DMS79 treated with DMSO at 0.1 percent for 48 hours (cell line): ENCODE data around the gene SOX6.
"Not testable (repeated sequence)": the region's sequence is repeated elsewhere in the genome, so short reads cannot be mapped to it uniquely, and the experiment has no call there.

ENCODE experiments used
- DNase-seq: peaks from one replicate; lab custom pipeline; 2025; lab: John Stamatoyannopoulos, UW

Gene SOX6

GRCh38 chr11:16096336-16096735, 260.0 kb downstream of the SOX6 start:
- no peak for DNase-seq

- DNase-seq: no peak
Measured at GRCh38 chr11:16095756-16096155, 260.6 kb downstream of the SOX6 start.

GRCh38 chr11:16093889-16094653, 262.3 kb downstream of the SOX6 start:
- DNase-seq: no peak

- no peak for DNase-seq
Measured at GRCh38 chr11:16091862-16092261, 264.5 kb downstream of the SOX6 start.

GRCh38 chr11:16089481-16089880, 266.9 kb downstream of the SOX6 start:
- DNase-seq: no peak

GRCh38 chr11:16088774-16089173, 267.6 kb downstream of the SOX6 start:
- no peak for DNase-seq

GRCh38 chr11:16087886-16088285, 268.5 kb downstream of the SOX6 start:
- DNase-seq: no peak

GRCh38 chr11:16086229-16086819, 270.0 kb downstream of the SOX6 start:
- DNase-seq: no peak

- DNase-seq: no peak
Measured at GRCh38 chr11:16082095-16083055, 274.0 kb downstream of the SOX6 start.

GRCh38 chr11:16081382-16082094, 274.8 kb downstream of the SOX6 start:
- no peak for DNase-seq

GRCh38 chr11:16080688-16081381, 275.5 kb downstream of the SOX6 start:
- no peak for DNase-seq

- DNase-seq: no peak
Measured at GRCh38 chr11:16078936-16079335, 277.4 kb downstream of the SOX6 start.

GRCh38 chr11:16070573-16070972, 285.8 kb downstream of the SOX6 start:
- no peak for DNase-seq

GRCh38 chr11:16067268-16067667, 289.1 kb downstream of the SOX6 start:
- not testable (repeated sequence) for DNase-seq

- no peak for DNase-seq
Measured at GRCh38 chr11:16059332-16059731, 297.0 kb downstream of the SOX6 start.

- DNase-seq: no peak
Measured at GRCh38 chr11:16058671-16059070, 297.7 kb downstream of the SOX6 start.

GRCh38 chr11:16052750-16053149, 303.6 kb downstream of the SOX6 start:
- DNase-seq: no peak

- no peak for DNase-seq
Measured at GRCh38 chr11:16049611-16050010, 306.7 kb downstream of the SOX6 start.

GRCh38 chr11:16047073-16047472, 309.3 kb downstream of the SOX6 start:
- DNase-seq: no peak

- DNase-seq: no peak
Measured at GRCh38 chr11:16043617-16044016, 312.7 kb downstream of the SOX6 start.

- no peak for DNase-seq
Measured at GRCh38 chr11:16041207-16041606, 315.1 kb downstream of the SOX6 start.
